ENCODE measurements around the gene CAV1. TPM values are rescaled to one million over a fixed set of nuclear protein-coding genes. Genes with fewer than 3 reads are reported as not detected.

The CAV1 gene
- total and polyA plus RNA-seq, 2 of the 13 experiments (the other 11 are each of a cell fraction or from before 2014, with no cell fraction given) = 0.40 TPM; not detected in 1

GRCh38 chr7:116610721-116611120, 85.9 kb downstream of the CAV1 start:
- ChIA-PET POLR2A (no interaction called here), CTCF (ENCODE audit: low intra/inter-chr PET ratio, low total read pairs) (no interaction called here)
- H2AFZ ChIP-seq (ENCODE audit: low read length) = no peak overlapping the region
- no peak for TF ChIP-seq SALL2 (CRISPR knock-in tag; IDR thresholded peaks at IDR 0.05)
- no peak for TF ChIP-seq RFXANK (CRISPR knock-in tag; IDR thresholded peaks at IDR 0.05)
- TF ChIP-seq CSRNP1 (CRISPR knock-in tag; IDR thresholded peaks at IDR 0.05) = no peak
- TF ChIP-seq ZBTB1 (CRISPR knock-in tag; IDR thresholded peaks at IDR 0.05; ENCODE audit: borderline replicate concordance) = no peak
- TF ChIP-seq CREM (IDR thresholded peaks at IDR 0.05) = no peak
- no peak for TF ChIP-seq CREM (CRISPR knock-in tag; IDR thresholded peaks at IDR 0.05)
- no peak for TF ChIP-seq NFIB (CRISPR knock-in tag; IDR thresholded peaks at IDR 0.05; ENCODE audit: borderline replicate concordance)
- TF ChIP-seq MTA3 (CRISPR knock-in tag; IDR thresholded peaks at IDR 0.05) = no peak
- no peak for TF ChIP-seq ZBTB33 (CRISPR knock-in tag; IDR thresholded peaks at IDR 0.05)
- TF ChIP-seq WIZ (CRISPR knock-in tag; IDR thresholded peaks at IDR 0.05) = no peak
- TF ChIP-seq E2F1 (CRISPR knock-in tag; IDR thresholded peaks at IDR 0.05) = no peak
- no peak for TF ChIP-seq EHMT2 (IDR thresholded peaks at IDR 0.05; ENCODE audit: borderline replicate concordance, low read depth, low read length)
- TF ChIP-seq THAP11 (CRISPR knock-in tag; IDR thresholded peaks at IDR 0.05) = no peak
- no peak for TF ChIP-seq MXI1 (IDR thresholded peaks at IDR 0.05; ENCODE audit: borderline replicate concordance, low read depth, low read length)
- no peak for TF ChIP-seq KAT8 (CRISPR knock-in tag; IDR thresholded peaks at IDR 0.05)
- no peak for TF ChIP-seq ZNF766 (CRISPR knock-in tag; IDR thresholded peaks at IDR 0.05; ENCODE audit: borderline replicate concordance)
- ATAC-seq (no peak), DNase-seq (ENCODE audit: low spot score) (no peak), FAIRE-seq (no peak)
- H3K4me1 ChIP-seq (ENCODE audit: insufficient read depth, low read length) = no peaks in the 10 kb centered on the region
- intact Hi-C loops (cut with micrococcal nuclease; ENCODE audit: unreplicated experiment) (no loop called here), in situ Hi-C loops (cut with HindIII; ENCODE audit: extremely low pct_ligation_motif_present, low pct_unique_long_range_greater_than_20kb) (no loop called here)
- no peak overlapping the region for H3K4me2 ChIP-seq (ENCODE audit: low read depth, low read length)
- 49% methylated on average over 2 of the region's 2 CpGs for WGBS (ENCODE audit: low lambda C conversion rate)
- no peaks in the 10 kb centered on the region for H3K79me2 ChIP-seq (ENCODE audit: insufficient read depth, low read length)
- H3K27ac ChIP-seq (ENCODE audit: extremely low read length, insufficient read depth, low read length) = no peak overlapping the region
- H3K9me3 ChIP-seq (ENCODE audit: low read length) = no peaks in the 10 kb centered on the region
- no peak overlapping the region for H3K9ac ChIP-seq (ENCODE audit: insufficient read depth, low read depth, low read length)
- no peaks in the 10 kb centered on the region for H4K20me1 ChIP-seq (ENCODE audit: insufficient read depth, low read length)
- H3K36me3 ChIP-seq (replicated peaks in 1 of 2; ENCODE audit: control insufficient read depth in 1 of 2, insufficient read depth in 2 of 2, low read length in 2 of 2) = no peaks in the 10 kb centered on the region
- no peak overlapping the region for H3K4me3 ChIP-seq (replicated peaks in 1 of 3; ENCODE audit: insufficient read depth in 1 of 3, low read depth in 2 of 3, low read length in 3 of 3)
- H3K27me3 ChIP-seq (ENCODE audit: control insufficient read depth in 1 of 2, insufficient read depth in 2 of 2, low read length in 2 of 2) = peaks cover 0 to 4% of the 10 kb centered on the region in 2 experiments; a peak in 1 of 5 replicates
- BruUV-seq (replicated peaks) = no TSS peak

Data from HepG2 (cell line).